ENCODE results near the gene AGR3. TPM values are rescaled to one million over a fixed set of nuclear protein-coding genes. Genes with fewer than 3 reads are reported as not detected.

Gene AGR3
- total RNA-seq, 1 experiment from 2014 or later: not detected

GRCh38 chr7:16913643-16914042 is 31.9 kb upstream of the AGR3 start:
- ATAC-seq (no peak), DNase-seq (ENCODE audit: low read depth, low spot score) (no peak)
- H3K9me2 ChIP-seq (ENCODE audit: insufficient read depth): no peaks in the 10 kb centered on the region; the same call in 1 of the 2 replicates
- H4K20me1 ChIP-seq (ENCODE audit: insufficient read depth): no peaks in the 10 kb centered on the region
- no peaks in the 10 kb centered on the region for H3K36me3 ChIP-seq (ENCODE audit: control insufficient read depth in 1 of 2, insufficient read depth in 2 of 2, low read length in 2 of 2)
- CTCF ChIA-PET: no interaction called here
- no peak overlapping the region for H2AFZ ChIP-seq (ENCODE audit: low read depth, low read length, poor library complexity, severe bottlenecking)
- RAD21 ChIA-PET (ENCODE audit: low non-redundant PET in 1 of 2, low total read pairs in 2 of 2, uncharacterized antibody in 2 of 2, unreplicated experiment in 2 of 2): no interaction called here
- no peak overlapping the region for H3K27ac ChIP-seq (ENCODE audit: low read depth, low read length)
- no peak overlapping the region for H3K9ac ChIP-seq (ENCODE audit: low read length)
- POLR2A ChIA-PET: no interaction called here
- no peaks in the 10 kb centered on the region for H3K9me3 ChIP-seq (ENCODE audit: control insufficient read depth in 1 of 2, insufficient read depth in 1 of 2, low read depth in 1 of 2, low read length in 2 of 2)
- no peaks in the 10 kb centered on the region for H3K79me2 ChIP-seq (ENCODE audit: insufficient read depth, low read length)
- intact Hi-C loops (cut with micrococcal nuclease): no loop called here
- H3K4me2 ChIP-seq (ENCODE audit: low read length): no peak overlapping the region
- no peaks in the 10 kb centered on the region for H3K27me3 ChIP-seq (ENCODE audit: insufficient read depth, low read length)
- H3K4me3 ChIP-seq (replicated peaks in 1 of 2; ENCODE audit: low read depth in 1 of 2, low read length in 2 of 2): no peak overlapping the region
- H3K4me1 ChIP-seq (ENCODE audit: control insufficient read depth in 1 of 2, insufficient read depth in 2 of 2, low read length in 2 of 2): peaks cover 0 to 22% of the 10 kb centered on the region in 2 experiments; a peak in 2 of 4 replicates
- BruUV-seq (replicated peaks): no TSS peak
- no peak for TF ChIP-seq EZH2phosphoT487 (IDR thresholded peaks at IDR 0.05; ENCODE audit: borderline replicate concordance)
- no peak for TF ChIP-seq SIN3A (IDR thresholded peaks at IDR 0.05; ENCODE audit: low read depth)
- TF ChIP-seq ELF1 (IDR thresholded peaks at IDR 0.05; ENCODE audit: borderline replicate concordance, low read depth): no peak
- no peak for TF ChIP-seq REST (IDR thresholded peaks at IDR 0.05; ENCODE audit: low read depth)
- TF ChIP-seq POLR2AphosphoS5 (IDR thresholded peaks at IDR 0.05; ENCODE audit: low read depth, low read length): no peak
- TF ChIP-seq ZFX (IDR thresholded peaks at IDR 0.05): no peak
- TF ChIP-seq ZNF274 (IDR thresholded peaks at IDR 0.05; ENCODE audit: low read depth, low read length): no peak
- TF ChIP-seq SRF (IDR thresholded peaks at IDR 0.05; ENCODE audit: low read depth): no peak
- TF ChIP-seq YY1 (IDR thresholded peaks at IDR 0.05; ENCODE audit: extremely low read depth, insufficient replicate concordance, low read depth, low read length): no peak
- no peak for TF ChIP-seq ATF3 (IDR thresholded peaks at IDR 0.05)
- no peak for TF ChIP-seq TCF7L2 (IDR thresholded peaks at IDR 0.05; ENCODE audit: borderline replicate concordance, extremely low read depth, insufficient read depth, insufficient read length)
- no peak for TF ChIP-seq MAX (IDR thresholded peaks at IDR 0.05)
- TF ChIP-seq EGR1 (IDR thresholded peaks at IDR 0.05; ENCODE audit: low read depth): no peak
- TF ChIP-seq FOSL1 (IDR thresholded peaks at IDR 0.05; ENCODE audit: low read depth): no peak
- no peak for TF ChIP-seq ZBTB33 (IDR thresholded peaks at IDR 0.05; ENCODE audit: extremely low read depth, insufficient replicate concordance, low read length)
- TF ChIP-seq RAD21 (IDR thresholded peaks at IDR 0.05; ENCODE audit: low read depth): no peak
- no peak for TF ChIP-seq POLR2A (IDR thresholded peaks at IDR 0.05; ENCODE audit: borderline replicate concordance, extremely low read depth, insufficient read depth, insufficient read length)
- TF ChIP-seq CBX3 (IDR thresholded peaks at IDR 0.05; ENCODE audit: low read depth): no peak
- TF ChIP-seq CEBPB (IDR thresholded peaks at IDR 0.05; ENCODE audit: low read depth): no peak
- no peak for TF ChIP-seq JUND (IDR thresholded peaks at IDR 0.05)

Measured in HCT116 (cell line).